Activated CD8-positive, alpha-beta T cell treated with anti-CD3 and anti-CD28 coated beads for 36 hours (primary cell): ENCODE data around the gene HIP1R. TPM values are rescaled to one million over a fixed set of nuclear protein-coding genes. Genes with fewer than 3 reads are reported as not detected.
A peak's percentile ranks its signal among the peaks of the same experiment; 100 is the strongest.
"Not testable (repeated sequence)": the region's sequence is repeated elsewhere in the genome, so short reads cannot be mapped to it uniquely, and the experiment has no call there.

Experiments
- ATAC-seq: fragments of 200-7000 bp; cut with Tn5 transposase; one replicate; pipeline ENCODE4 v1.10.0; 2021; ENCODE audit warnings: mild to moderate bottlenecking, moderate library complexity
- CTCF ChIA-PET: fragments of 350-600 bp; sonication (Branson Sonifier 250); formaldehyde crosslinking; loops from one replicate; lab custom pipeline; 2021; ENCODE audit warnings: antibody characterized with exemption; lab: Charles Lee
- POLR2A ChIA-PET: fragments of 350-600 bp; sonication (Branson Sonifier 250); formaldehyde crosslinking; loops from one replicate; lab custom pipeline; 2021; ENCODE audit warnings: antibody characterized with exemption; lab: Charles Lee
- DNase-seq: peaks from one replicate; pipeline ENCODE4 v3.0.0-alpha.2; 2020
- H3K27ac Mint-ChIP-seq: one replicate; pipeline ENCODE4 v1.8.0; 2021; ENCODE audit warnings: mild to moderate bottlenecking, mixed read lengths
- H3K27me3 Mint-ChIP-seq: one replicate; pipeline ENCODE4 v1.8.0; 2021; ENCODE audit warnings: mixed read lengths
- H3K36me3 Mint-ChIP-seq: one replicate; pipeline ENCODE4 v1.8.0; 2021; ENCODE audit warnings: low read depth, mixed read lengths
- H3K4me1 Mint-ChIP-seq: one replicate; pipeline ENCODE4 v1.8.0; 2021; ENCODE audit warnings: low read depth, mixed read lengths
- H3K4me3 Mint-ChIP-seq: one replicate; pipeline ENCODE4 v1.8.0; 2021; ENCODE audit warnings: mild to moderate bottlenecking, moderate library complexity, mixed read lengths
- H3K9me3 Mint-ChIP-seq: one replicate; pipeline ENCODE4 v1.8.0; 2021; ENCODE audit warnings: mixed read lengths
- intact Hi-C: fragments of 100-400 bp; cut with micrococcal nuclease; formaldehyde crosslinking; loops from one replicate; pipeline ENCODE4 v1.10.0; 2022
- total RNA-seq, 2 experiments: library from RNA; stranded (reverse); gene quantifications; one replicate each; pipeline ENCODE4 v1.2.3, GENCODE V29; 2021
- TF ChIP-seq, protein P1 (sequence below): fragments of 200-600 bp; IDR thresholded peaks from one replicate; pipeline ENCODE4 v1.8.0; 2022; ENCODE audit warnings: antibody characterized with exemption, mild to moderate bottlenecking

HIP1R gene
- total RNA-seq, 2 experiments from 2014 or later = 22.8 to 22.9 TPM

- intact Hi-C loops = no loop called here
- Mint-ChIP-seq H3K4me3 (no peak overlapping the region), H3K36me3 (peaks cover 24% of the 10 kb centered on the region), H3K27ac (no peak overlapping the region), H3K27me3 (peaks cover 3% of the 10 kb centered on the region), H3K9me3 (peaks cover 6% of the 10 kb centered on the region), H3K4me1 (peaks cover 94% of the 10 kb centered on the region)
- TF ChIP-seq, protein P1, sequence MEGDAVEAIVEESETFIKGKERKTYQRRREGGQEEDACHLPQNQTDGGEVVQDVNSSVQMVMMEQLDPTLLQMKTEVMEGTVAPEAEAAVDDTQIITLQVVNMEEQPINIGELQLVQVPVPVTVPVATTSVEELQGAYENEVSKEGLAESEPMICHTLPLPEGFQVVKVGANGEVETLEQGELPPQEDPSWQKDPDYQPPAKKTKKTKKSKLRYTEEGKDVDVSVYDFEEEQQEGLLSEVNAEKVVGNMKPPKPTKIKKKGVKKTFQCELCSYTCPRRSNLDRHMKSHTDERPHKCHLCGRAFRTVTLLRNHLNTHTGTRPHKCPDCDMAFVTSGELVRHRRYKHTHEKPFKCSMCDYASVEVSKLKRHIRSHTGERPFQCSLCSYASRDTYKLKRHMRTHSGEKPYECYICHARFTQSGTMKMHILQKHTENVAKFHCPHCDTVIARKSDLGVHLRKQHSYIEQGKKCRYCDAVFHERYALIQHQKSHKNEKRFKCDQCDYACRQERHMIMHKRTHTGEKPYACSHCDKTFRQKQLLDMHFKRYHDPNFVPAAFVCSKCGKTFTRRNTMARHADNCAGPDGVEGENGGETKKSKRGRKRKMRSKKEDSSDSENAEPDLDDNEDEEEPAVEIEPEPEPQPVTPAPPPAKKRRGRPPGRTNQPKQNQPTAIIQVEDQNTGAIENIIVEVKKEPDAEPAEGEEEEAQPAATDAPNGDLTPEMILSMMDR = no peak
- CTCF ChIA-PET = interaction anchor here (0.6 to 1.8 kb wide), 11 partner anchors 9 to 98 kb away, joined by 3 to 5 read pairs (median 3); no protein-coding TSS in a partner anchor
- DNase-seq (no peak), ATAC-seq (no peak)
- POLR2A ChIA-PET = interaction anchor here (0.5 to 21.6 kb wide), 6 partner anchors 6 to 367 kb away, joined by 3 to 239 read pairs (median 4); partner anchors contain the start of genes ABCB9 and VPS37B
These were observed 56.6 kb downstream of the HIP1R start for GRCh38 chr12:122891661-122892525.

DNA sequence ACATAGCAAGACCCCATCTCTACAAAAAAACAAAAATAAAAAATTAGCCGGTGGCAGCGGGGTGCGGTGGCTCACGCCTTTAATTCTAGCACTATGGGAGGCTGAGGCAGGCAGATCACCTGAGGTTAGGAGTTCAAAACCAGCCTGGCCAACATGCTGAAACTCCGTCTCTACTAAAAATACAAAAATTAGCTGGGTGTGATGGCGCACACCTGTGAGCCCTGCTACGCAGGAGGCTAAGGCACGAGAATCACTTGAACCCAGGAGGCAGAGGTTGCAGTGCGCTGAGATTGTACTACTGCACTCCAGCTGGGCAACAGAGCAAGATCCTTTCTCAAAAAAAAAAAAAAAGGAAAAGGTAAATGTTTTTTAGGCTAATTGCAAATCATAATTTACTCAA, 57.5 kb downstream of the HIP1R start:
- POLR2A ChIA-PET = interaction anchor here (0.5 to 12.7 kb wide), 4 partner anchors 12 to 382 kb away, joined by 3 to 239 read pairs (median 3); no protein-coding TSS in a partner anchor
- DNase-seq, H3K27me3 Mint-ChIP-seq, H3K9me3 Mint-ChIP-seq, intact Hi-C loops, CTCF ChIA-PET, ATAC-seq, H3K27ac Mint-ChIP-seq, H3K4me3 Mint-ChIP-seq: not testable (repeated sequence)
- Mint-ChIP-seq H3K4me1 (peaks cover 91% of the 10 kb centered on the region), H3K36me3 (peaks cover 24% of the 10 kb centered on the region)

DNA sequence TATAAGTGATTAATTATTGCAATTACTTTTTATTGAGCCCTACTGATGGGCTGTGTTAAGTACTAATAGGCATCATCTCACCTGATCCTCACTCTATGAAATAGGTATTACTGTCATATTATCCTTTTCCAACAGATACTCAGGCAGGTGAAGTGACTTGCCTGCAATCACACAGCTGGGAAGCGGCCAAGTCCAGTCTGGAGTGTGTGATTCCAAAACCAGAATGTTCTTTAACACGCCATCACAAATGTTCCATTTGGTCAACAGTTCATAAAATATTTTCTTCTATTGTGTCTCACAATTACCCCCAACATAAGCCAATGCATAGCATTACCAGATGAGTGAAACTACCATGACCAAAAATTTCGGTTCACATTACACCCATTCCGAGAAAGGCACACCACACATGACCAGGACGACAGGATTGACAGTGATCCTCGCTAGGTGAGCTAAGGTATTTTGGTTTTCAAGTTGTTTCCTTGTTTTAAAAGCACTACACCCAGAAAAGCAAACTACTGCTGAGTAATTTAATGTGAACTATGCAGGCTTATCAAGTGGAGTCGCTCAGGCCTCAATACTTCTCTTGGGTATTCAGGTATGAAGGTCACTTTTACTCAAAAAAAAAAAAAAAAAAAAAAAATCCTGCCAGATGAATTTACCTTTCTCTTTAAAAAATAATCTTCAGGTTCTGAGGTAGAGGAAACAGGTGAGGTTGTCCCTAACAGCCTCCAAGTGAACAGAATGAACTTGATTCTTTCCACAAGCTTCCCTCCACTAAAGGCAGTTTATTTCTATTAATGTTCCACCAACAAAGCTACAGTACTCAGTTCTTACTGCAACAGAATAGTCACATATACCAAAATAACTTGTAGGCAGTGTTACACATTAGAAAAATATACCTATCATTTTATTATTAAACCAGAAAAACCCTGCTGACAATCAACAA, 58.2 kb downstream of the HIP1R start:
- DNase-seq = no peak
- ATAC-seq = no peak
- no peak overlapping the region for H3K27ac Mint-ChIP-seq
- H3K27me3 Mint-ChIP-seq = peaks cover 3% of the 10 kb centered on the region
- peak overlapping the region; percentile 96 for H3K4me3 Mint-ChIP-seq
- ChIA-PET CTCF (interaction anchor here (0.6 to 7.2 kb wide), 3 partner anchors 12 to 413 kb away, joined by 3 to 70 read pairs (median 3); no protein-coding TSS in a partner anchor), POLR2A (interaction anchor here (0.6 to 12.7 kb wide), 7 partner anchors 12 to 581 kb away, joined by 3 to 239 read pairs (median 3); partner anchors contain the start of genes ABCB9, MPHOSPH9, MTRFR and OGFOD2)
- peaks cover 90% of the 10 kb centered on the region for H3K4me1 Mint-ChIP-seq
- TF ChIP-seq, protein P1 = no peak
- intact Hi-C loops = no loop called here
- peaks cover 24% of the 10 kb centered on the region for H3K36me3 Mint-ChIP-seq
- peaks cover 6% of the 10 kb centered on the region for H3K9me3 Mint-ChIP-seq

DNA sequence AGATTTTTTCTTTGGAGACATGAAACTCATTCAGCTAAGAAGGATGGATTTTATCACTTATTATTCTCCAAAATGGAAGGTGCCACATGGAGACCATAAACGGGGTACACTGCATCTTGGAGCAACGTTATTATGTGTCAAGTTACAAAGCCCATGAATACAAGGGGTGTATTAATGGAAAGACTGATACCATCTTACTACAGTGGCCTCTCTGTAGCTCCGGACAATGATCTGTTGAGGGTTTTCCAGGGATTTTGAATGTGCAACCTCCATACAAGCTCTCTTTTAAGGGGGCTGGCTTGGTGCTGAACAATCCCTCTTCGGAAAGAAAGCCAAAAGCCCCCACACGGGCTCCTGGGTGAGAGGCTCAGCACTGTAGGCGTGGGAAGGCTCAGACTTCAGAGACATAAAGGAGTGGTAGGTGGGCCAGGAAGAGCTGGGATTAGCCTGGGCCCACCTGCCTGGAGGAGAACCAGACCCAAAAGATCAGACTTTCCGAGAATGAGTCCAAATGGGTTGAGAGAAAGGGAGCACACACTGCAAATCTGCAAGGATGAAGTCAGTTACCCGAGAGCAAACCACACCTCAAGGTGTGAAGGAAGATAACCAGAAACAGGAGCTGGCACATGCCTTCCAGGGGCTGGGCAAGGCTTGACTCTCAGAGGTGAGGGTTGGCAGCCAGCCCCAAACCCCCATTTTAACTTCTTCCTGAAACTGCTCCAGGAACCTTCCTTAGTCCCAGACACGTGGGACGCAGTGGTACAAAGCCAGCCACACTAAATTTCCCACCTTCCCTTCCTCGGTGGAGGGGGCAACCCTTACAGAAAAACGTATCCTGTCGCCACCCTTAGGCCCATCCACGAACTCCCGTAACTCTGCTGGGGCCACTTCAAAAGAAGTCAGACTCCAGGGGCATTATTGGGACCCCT, 59.2 kb downstream of the HIP1R start:
- POLR2A ChIA-PET = interaction anchor here (1.1 to 12.7 kb wide), 6 partner anchors 13 to 580 kb away, joined by 3 to 239 read pairs (median 3); partner anchors contain the start of genes ABCB9, MPHOSPH9, MTRFR and OGFOD2
- CTCF ChIA-PET = interaction anchor here (0.6 to 7.2 kb wide), 5 partner anchors 13 to 412 kb away, joined by 3 to 70 read pairs (median 3); no protein-coding TSS in a partner anchor
- Mint-ChIP-seq H3K27ac (peak overlapping the region; percentile 91), H3K27me3 (peaks cover 3% of the 10 kb centered on the region), H3K4me3 (peak overlapping the region; percentile 96), H3K4me1 (peaks cover 89% of the 10 kb centered on the region), H3K9me3 (peaks cover 6% of the 10 kb centered on the region), H3K36me3 (peaks cover 21% of the 10 kb centered on the region)
- intact Hi-C loops = no loop called here
- peak; percentile 50 for DNase-seq
- TF ChIP-seq, protein P1 = no peak
- no peak for ATAC-seq
